Activated naive CD8-positive, alpha-beta T cell treated with anti-CD3 and anti-CD28 coated beads, Interleukin-2, amount 50 U/mL, for 16 hours (primary cell): ENCODE data around the gene RAD51AP2.
"Not testable (repeated sequence)": the region's sequence is repeated elsewhere in the genome, so short reads cannot be mapped to it uniquely, and the experiment has no call there.

Experiments
- DNase-seq: peaks from one replicate; pipeline ENCODE4 v3.0.0-alpha.2; 2020; ENCODE audit warnings: low read depth, low spot score

RAD51AP2 gene

DNA sequence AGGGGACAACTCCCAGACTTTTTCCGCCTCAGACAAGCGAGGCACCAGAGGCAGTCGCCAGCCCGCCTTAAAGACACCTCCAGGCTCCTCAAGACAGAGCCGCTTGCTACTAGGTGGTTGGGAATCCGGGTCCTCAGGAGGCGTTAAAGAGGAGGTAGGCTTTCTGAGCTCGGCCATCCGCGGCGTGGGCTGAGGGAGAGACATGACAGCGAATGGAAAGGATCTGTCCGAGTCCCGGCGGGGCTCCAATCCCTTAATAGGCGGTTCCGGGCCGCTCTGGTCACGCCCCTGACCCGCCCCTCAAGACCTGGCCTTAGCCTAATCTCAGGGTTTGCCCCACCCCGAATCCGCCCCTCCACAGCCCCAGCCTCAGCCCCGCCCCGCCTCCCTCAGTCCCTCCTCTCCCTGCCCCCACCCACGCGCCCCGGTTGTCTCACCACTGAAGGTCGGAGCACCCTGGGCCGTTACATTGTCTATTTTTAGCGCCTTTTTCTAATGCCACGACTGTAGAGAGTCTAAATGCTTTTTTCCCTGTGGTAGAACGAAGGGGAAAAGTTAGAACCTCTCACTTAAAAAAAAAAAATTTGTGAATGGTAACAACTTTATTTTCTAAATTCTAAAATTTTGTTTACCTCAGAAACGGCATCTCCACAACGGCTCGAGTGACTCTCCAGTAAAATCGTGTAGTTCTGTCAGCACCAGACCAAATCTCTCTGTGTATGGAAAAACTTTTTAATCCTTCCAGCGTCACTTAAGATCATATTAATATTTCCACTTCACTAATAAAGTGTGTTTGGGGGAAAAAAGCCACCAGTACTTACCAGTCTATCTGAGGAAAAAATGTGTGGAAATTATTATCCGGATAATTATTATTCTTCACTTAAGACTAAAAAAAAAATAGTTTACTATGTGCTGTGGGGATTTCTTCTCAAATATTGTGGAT lies at the start of gene RAD51AP2:
RAD51AP2 (minus strand) TSS at position 229 of the 943 bp plus-strand sequence; CDS start at position 204, 25 bp downstream.
- DNase-seq: no peak

- DNase-seq: not testable (repeated sequence)
Observed at GRCh38 chr2:17565726-17566125, 47.5 kb upstream of the RAD51AP2 start.

DNA sequence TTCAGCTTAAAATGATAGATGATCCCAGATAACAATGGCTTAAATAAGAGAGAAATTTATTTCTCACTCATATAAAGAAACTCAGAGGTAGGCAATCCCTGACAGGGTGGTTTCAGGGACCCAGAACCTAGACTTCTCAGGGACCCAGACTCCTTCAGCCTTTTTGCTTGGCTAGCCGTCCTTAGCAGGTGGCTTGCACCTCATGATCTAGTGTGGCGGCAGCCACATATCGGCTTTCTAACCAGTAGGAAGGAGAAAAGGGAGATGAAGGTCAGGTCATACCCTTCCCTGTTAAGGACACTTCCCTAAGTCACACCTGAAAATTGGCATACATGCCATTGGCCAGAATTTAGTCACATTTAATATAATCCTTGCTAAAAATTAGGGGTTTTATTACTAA lies 40.6 kb upstream of the RAD51AP2 start:
- DNase-seq: no peak

DNA sequence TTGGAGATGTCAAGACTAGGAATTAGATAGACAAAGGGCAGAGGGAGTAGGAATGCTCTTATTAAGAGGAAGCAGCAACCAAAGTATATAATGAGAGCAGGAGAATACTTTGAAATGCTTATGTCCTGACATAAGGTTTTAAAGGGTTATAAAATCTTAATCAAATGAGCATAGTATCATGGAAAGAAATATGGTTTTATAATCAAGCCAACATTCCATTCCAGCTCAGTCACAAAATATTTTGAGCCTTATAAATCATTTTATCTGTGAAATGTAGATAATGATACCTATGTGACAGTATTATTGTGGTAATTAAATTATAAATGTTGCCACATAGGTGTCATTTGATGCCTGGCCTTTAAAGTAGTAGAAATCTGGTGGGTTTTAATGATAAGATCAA lies 39.8 kb upstream of the RAD51AP2 start:
- no peak for DNase-seq

DNA sequence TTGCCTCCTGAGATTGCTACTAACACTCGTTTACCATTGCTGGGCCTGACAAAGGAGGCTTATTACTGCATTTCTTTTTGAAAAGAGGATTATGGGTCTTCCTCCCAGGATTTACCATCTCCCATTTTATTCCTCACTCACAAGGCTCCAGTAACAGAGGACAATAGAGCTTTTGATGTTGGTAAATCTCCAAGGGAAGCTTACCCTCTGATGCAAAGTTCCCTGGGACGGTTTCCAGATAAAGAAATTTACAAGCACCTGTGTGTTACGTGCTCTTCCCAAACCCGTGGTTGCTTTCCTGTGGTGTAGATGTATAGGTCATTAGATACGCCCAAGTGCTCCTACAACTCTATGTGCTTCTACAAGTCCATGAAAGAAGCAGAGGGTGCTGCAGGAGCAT lies 39.4 kb upstream of the RAD51AP2 start:
- DNase-seq: no peak

GRCh38 chr2:17555150-17555549 lies 36.9 kb upstream of the RAD51AP2 start:
- no peak for DNase-seq

- no peak for DNase-seq
Observed at GRCh38 chr2:17550907-17551306, 32.7 kb upstream of the RAD51AP2 start.

GRCh38 chr2:17547737-17548136 lies 29.5 kb upstream of the RAD51AP2 start:
- no peak for DNase-seq

DNA sequence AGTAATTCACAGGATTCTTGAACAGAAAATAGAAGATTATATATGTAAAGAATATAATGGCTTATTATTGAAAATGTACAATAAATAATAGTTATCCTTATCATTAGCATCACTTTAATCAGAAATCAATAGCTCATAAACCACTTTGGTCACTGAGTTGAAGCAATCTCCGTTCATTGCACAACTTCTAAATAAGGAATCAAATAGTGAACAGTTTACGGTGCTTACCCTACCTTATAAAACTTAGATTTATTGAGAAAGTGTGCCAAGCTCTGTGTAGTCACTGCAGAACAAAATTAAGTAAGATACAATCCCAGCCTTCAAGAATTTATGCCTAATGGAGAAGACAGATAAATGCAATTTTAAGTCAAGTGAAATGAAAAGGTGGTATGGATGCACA lies 29.0 kb upstream of the RAD51AP2 start:
- DNase-seq: no peak

DNA sequence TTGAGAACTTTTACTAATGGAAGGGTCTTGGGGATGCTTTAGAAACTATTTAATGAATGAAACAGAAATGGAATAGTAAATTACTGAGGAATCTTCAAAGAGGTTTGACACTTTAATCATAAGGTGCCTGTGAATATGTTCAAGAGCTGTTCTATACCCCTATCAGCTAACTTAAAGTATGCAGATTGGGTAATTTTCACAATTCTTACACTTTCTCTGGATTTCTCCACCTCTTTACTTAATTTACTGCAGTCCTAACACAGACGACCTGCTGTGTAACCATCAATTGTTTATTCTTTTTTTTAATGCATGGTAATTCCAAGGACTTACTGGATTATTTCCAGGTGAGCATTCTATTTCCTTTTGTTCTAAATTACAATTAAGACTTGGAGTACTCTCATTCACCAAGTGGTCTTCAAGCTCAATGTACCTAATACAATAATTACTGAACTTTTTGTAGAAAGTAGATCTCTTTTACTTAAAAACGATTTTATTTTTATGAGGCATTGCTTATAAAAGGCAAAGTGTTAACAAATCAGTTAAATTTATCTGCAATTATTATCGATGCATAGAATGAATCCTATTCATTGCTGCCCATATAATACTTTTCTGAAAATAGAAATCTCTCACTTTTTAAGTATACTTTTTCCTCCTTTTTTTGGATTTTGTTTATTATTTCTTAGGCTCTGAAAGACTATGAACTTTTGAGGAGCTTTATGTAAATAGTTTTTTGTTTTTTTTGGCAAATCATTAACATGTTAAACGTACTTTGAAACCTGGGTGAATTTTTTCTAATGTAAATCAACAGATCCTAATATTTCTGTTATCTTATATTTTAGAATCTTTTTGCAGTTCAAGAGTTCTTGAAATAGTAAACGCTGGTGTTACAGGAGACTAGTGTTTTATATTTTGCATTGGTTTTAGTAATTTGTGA lies 27.7 kb upstream of the RAD51AP2 start:
- DNase-seq: no peak

GRCh38 chr2:17544256-17544655 lies 26.0 kb upstream of the RAD51AP2 start:
- no peak for DNase-seq

DNA sequence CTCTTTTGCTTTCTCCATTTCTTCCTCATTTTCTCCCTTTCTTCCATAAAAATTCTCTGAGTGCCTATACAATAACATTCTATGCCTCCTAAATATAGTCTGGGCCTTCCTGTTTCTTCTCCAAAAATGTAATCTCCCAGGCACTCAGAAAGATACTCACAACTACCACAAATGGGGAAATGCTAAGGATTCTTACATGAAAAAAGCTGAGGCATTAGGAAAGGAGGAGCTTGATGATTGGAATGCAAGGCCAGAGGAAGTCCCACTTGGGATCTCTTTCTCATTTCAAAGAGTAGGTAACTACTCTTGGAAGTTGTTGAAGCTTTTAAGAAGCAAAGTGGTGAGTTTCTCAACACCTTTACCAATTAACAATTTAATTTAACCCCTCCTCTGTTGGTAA lies 25.6 kb upstream of the RAD51AP2 start:
- DNase-seq: no peak

- no peak for DNase-seq
Observed at GRCh38 chr2:17543131-17543660, 25.0 kb upstream of the RAD51AP2 start.

GRCh38 chr2:17542471-17542870 lies 24.2 kb upstream of the RAD51AP2 start:
- DNase-seq: no peak

GRCh38 chr2:17541531-17541950 lies 23.3 kb upstream of the RAD51AP2 start:
- no peak for DNase-seq

GRCh38 chr2:17540813-17541530 lies 22.7 kb upstream of the RAD51AP2 start:
- no peak for DNase-seq

DNA sequence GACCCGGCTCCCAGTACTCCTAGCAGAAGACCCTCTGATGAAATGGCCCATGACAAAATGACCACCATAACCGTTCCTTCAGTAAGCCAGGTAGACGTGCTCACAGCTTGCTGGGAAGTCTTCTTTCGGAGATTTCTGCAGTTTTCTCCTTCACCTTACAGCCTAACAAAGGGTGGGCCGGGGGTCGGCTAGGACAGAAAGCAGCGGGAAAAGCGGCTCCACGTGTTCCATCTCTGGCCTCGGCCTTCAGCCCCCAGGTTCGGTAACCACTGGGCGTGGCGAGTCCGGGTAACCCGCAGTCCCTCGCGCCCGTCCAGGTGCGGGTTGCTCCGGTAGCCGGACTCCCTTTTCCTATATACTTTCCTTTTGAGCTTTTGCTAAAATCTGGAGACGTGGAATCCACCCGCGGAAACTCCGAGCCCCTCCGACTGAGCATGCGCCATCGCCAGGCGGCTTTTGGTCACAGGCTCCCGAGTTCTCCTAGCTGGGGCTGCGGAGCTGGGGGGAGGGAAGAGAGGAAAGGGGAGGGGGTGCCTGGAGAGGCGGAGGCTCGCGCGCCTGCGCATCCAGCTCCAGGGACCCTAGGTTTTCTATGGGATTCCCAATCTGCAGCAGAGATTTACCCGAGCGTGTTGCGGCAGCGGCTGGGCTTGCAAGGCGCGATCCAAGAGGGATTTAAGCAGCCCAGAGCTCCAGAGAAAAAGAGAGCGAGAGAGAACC lies 22.0 kb upstream of the RAD51AP2 start, which contains the start of gene VSNL1:
VSNL1 (plus strand) TSS at position 604 of the 720 bp plus-strand sequence. CDS start 51,379 bp downstream, outside the sequence.
- DNase-seq: no peak

- DNase-seq: no peak
Observed at GRCh38 chr2:17539611-17540092, 21.4 kb upstream of the RAD51AP2 start.

DNA sequence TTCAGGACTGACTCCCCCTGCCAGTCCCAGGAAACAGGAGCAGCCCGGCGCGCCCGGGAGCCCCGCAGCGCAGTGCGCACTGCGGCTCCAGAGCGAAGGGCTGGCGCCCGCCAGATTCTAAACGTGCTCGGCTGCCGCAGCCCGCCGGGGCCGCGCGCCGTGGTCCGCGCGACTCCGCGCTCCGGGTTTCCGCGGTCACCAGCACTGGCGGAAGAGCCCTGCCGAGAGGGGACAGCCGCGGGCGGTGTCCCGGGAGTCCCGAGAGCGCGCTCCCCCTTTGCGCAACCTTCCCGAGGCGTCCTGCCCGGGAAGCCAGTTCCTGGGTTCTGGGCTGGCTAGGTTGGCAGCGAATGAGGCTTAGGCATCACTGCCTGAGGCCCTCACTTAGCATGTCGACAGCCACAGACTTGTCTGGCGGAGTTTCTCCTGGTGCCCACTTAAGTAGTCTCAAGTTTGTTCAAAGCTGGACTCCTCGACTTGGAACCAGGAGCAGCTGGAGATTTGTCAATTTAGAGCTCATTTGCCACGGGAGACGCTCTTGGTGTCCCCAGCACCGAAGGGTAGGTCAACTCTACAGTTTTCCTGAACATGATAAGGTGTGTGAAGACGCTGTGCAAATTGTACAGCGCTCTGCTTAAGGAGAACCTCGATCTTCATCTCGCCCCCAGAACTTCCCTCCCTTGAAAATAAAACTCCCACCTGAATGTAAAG lies 20.8 kb upstream of the RAD51AP2 start:
- no peak for DNase-seq
